GM23338 (cell line): ENCODE results near the gene ISG15. TPM values are rescaled to one million over a fixed set of nuclear protein-coding genes. Genes with fewer than 3 reads are reported as not detected.

ENCODE experiments used
- ATAC-seq: fragments of 200-7000 bp; cut with Tn5 transposase; 3 replicates; pipeline ENCODE4 v1.9.1; 2020
- DNase-seq: peaks from one replicate; pipeline ENCODE4 v3.0.0-alpha.2; 2015; ENCODE audit warnings: low spot score
- H2AFZ ChIP-seq: fragments of 200-600 bp; sonication (generic); 2 replicates; pipeline ENCODE4 v1.8.0; 2016; ENCODE audit warnings: antibody characterized with exemption, mild to moderate bottlenecking, moderate library complexity
- H3F3A ChIP-seq: fragments of 200-600 bp; sonication (generic); replicated peaks from 2 replicates; pipeline ENCODE4 v1.8.0; 2017; ENCODE audit warnings: antibody characterized with exemption, mixed run types, low read depth
- H3K27ac ChIP-seq: fragments of 200-600 bp; sonication (generic); 2 replicates; pipeline ENCODE4 v1.6.1; 2016; ENCODE audit warnings: low read depth
- H3K27me3 ChIP-seq: fragments of 200-600 bp; sonication (generic); 2 replicates; pipeline ENCODE4 v1.8.0; 2016; ENCODE audit warnings: mild to moderate bottlenecking, mixed run types, moderate library complexity; ENCODE audit not compliant: insufficient read depth
- H3K36me3 ChIP-seq: fragments of 200-600 bp; sonication (generic); 2 replicates; pipeline ENCODE4 v1.8.0; 2016; ENCODE audit warnings: mild to moderate bottlenecking; ENCODE audit not compliant: insufficient read depth
- H3K4me1 ChIP-seq: fragments of 200-600 bp; sonication (generic); 2 replicates; pipeline ENCODE4 v1.8.0; 2016; ENCODE audit warnings: mild to moderate bottlenecking, moderate library complexity; ENCODE audit not compliant: insufficient read depth
- H3K4me2 ChIP-seq: fragments of 200-600 bp; sonication (generic); 2 replicates; pipeline ENCODE4 v1.7.1; 2017; ENCODE audit warnings: mixed run types
- H3K4me3 ChIP-seq: fragments of 200-600 bp; sonication (generic); 2 replicates; pipeline ENCODE4 v1.6.1; 2016; ENCODE audit warnings: mixed run types
- H3K79me2 ChIP-seq: fragments of 200-600 bp; sonication (generic); replicated peaks from 2 replicates; pipeline ENCODE4 v1.8.0; 2017; ENCODE audit warnings: mild to moderate bottlenecking; ENCODE audit not compliant: insufficient read depth
- H3K9me2 ChIP-seq: fragments of 200-600 bp; sonication (generic); 2 replicates; pipeline ENCODE4 v1.8.0; 2017; ENCODE audit not compliant: insufficient read depth
- H4K20me1 ChIP-seq: fragments of 200-600 bp; sonication (generic); replicated peaks from 2 replicates; pipeline ENCODE4 v1.8.0; 2017; ENCODE audit warnings: mild to moderate bottlenecking; ENCODE audit not compliant: insufficient read depth
- H3K27ac Mint-ChIP-seq: 2 replicates; pipeline ENCODE4 v1.8.0; 2020; ENCODE audit warnings: inconsistent platforms, mild to moderate bottlenecking, moderate library complexity, mixed read lengths
- H3K27me3 Mint-ChIP-seq: 3 replicates; pipeline ENCODE4 v1.8.0; 2022; ENCODE audit warnings: low read depth, mild to moderate bottlenecking, moderate library complexity, mixed read lengths, inconsistent platforms; ENCODE audit not compliant: insufficient read depth, poor library complexity
- H3K36me3 Mint-ChIP-seq: 3 replicates; pipeline ENCODE4 v1.8.0; 2021; ENCODE audit warnings: low read depth, mild to moderate bottlenecking, inconsistent platforms, moderate library complexity, mixed read lengths
- H3K4me1 Mint-ChIP-seq: 3 replicates; pipeline ENCODE4 v1.8.0; 2020; ENCODE audit warnings: mild to moderate bottlenecking, inconsistent platforms, mixed read lengths
- H3K4me3 Mint-ChIP-seq: 3 replicates; pipeline ENCODE4 v1.8.0; 2021; ENCODE audit warnings: moderate library complexity, mild to moderate bottlenecking, inconsistent platforms, mixed read lengths
- H3K9me3 Mint-ChIP-seq: 3 replicates; pipeline ENCODE4 v1.8.0; 2020; ENCODE audit warnings: moderate library complexity, mild to moderate bottlenecking, inconsistent platforms, mixed read lengths
- CREB1 ChIP-seq: fragments of 250-450 bp; sonication (Bioruptor Pico); IDR thresholded peaks from 2 replicates; pipeline ENCODE4 v1.5.0; 2020; ENCODE audit warnings: low read depth, mild to moderate bottlenecking, moderate library complexity
- CTCF ChIP-seq, 2 experiments: fragments of 200-600 bp in 1 of 2; sonication (generic) in 1 of 2; conservative IDR thresholded peaks; 2 replicates each; pipeline versions ENCODE4 v1.5.1 to v1.6.1; 2016 to 2017; ENCODE audit warnings: antibody characterized with exemption in 2 of 2, low read depth in 2 of 2, mild to moderate bottlenecking in 2 of 2, moderate library complexity in 1 of 2
- ETS1 ChIP-seq: IDR thresholded peaks from 2 replicates; pipeline ENCODE4 v1.6.1; 2016; ENCODE audit warnings: antibody characterized with exemption
- EZH2 ChIP-seq: fragments of 200-600 bp; sonication (generic); IDR thresholded peaks from one replicate; pipeline ENCODE4 v1.8.0; 2017; ENCODE audit warnings: antibody characterized with exemption, mild to moderate bottlenecking, low read depth; ENCODE audit not compliant: unreplicated experiment
- EZH2phosphoT487 ChIP-seq: fragments of 200-600 bp; sonication (generic); IDR thresholded peaks from one replicate; pipeline ENCODE4 v1.8.1; 2018; ENCODE audit warnings: antibody characterized with exemption; ENCODE audit not compliant: unreplicated experiment
- NANOG ChIP-seq: IDR thresholded peaks from 2 replicates; pipeline ENCODE4 v1.6.1; 2016; ENCODE audit warnings: antibody characterized with exemption, borderline replicate concordance
- POLR2AphosphoS5 ChIP-seq: IDR thresholded peaks from 2 replicates; pipeline ENCODE4 v1.6.1; 2016; ENCODE audit warnings: antibody characterized with exemption, low read depth
- REST ChIP-seq: IDR thresholded peaks from one replicate; pipeline ENCODE4 v1.6.1; 2018; ENCODE audit warnings: antibody characterized with exemption; ENCODE audit not compliant: unreplicated experiment
- STAT1 ChIP-seq: IDR thresholded peaks from one replicate; pipeline ENCODE4 v1.6.1; 2016; ENCODE audit warnings: antibody characterized with exemption; ENCODE audit not compliant: unreplicated experiment
- ZNF114 ChIP-seq: fragments of 250-450 bp; sonication (Bioruptor Pico); IDR thresholded peaks from 2 replicates; pipeline ENCODE4 v1.5.0; 2020; ENCODE audit warnings: mild to moderate bottlenecking, moderate library complexity
- ZNF331 ChIP-seq: fragments of 250-450 bp; sonication (Bioruptor Pico); IDR thresholded peaks from 2 replicates; pipeline ENCODE4 v1.5.0; 2020; ENCODE audit warnings: low read depth, mild to moderate bottlenecking, moderate library complexity
- ZNF462 ChIP-seq: fragments of 250-450 bp; sonication (Bioruptor Pico); IDR thresholded peaks from 2 replicates; pipeline ENCODE4 v1.5.0; 2020; ENCODE audit warnings: mild to moderate bottlenecking, moderate library complexity
- polyA plus RNA-seq: library from polyadenylated mRNA; unstranded; fragments of >200 nt; fragmentation: Nextera tagmentation; extraction: Ambion mirVana; gene quantifications from 2 replicates; pipeline ENCODE4 v1.2.1, GENCODE V29; 2016
- total RNA-seq: library from RNA; depleted of rRNA; stranded (reverse); fragments of >200 nt; shearing (Covaris generic); gene quantifications from 2 replicates; pipeline ENCODE4 v1.2.3, GENCODE V29; 2014

ISG15 gene
- total and polyA plus RNA-seq, 2 experiments from 2014 or later = 52.9 to 101 TPM

GRCh38 chr1:963746-964525 is 49.4 kb upstream of the ISG15 start:
- Histone ChIP-seq H3F3A (no peaks in the 10 kb centered on the region), H3K9me2 (no peaks in the 10 kb centered on the region), H3K4me2 (no peak overlapping the region), H3K4me1 (no peaks in the 10 kb centered on the region), H4K20me1 (no peaks in the 10 kb centered on the region), H3K79me2 (peaks cover under 1% of the 10 kb centered on the region; the same call in 1 of the 2 replicates), H2AFZ (no peak overlapping the region), H3K36me3 (no peaks in the 10 kb centered on the region), H3K27me3 (peaks cover 38% of the 10 kb centered on the region), H3K4me3 (no peak overlapping the region), H3K27ac (no peak overlapping the region)
- TF ChIP-seq EZH2phosphoT487 (no peak), CREB1 (no peak), ZNF331 (CRISPR knock-in tag) (no peak), ETS1 (no peak), ZNF114 (no peak), POLR2AphosphoS5 (no peak), EZH2 (no peak), ZNF462 (CRISPR knock-in tag) (no peak), NANOG (no peak), REST (no peak), STAT1 (no peak), CTCF (conservative IDR thresholded peaks at IDR 0.05; ENCODE audit: low read depth in 2 of 2) (no peak)
- Mint-ChIP-seq H3K27ac (no peak overlapping the region), H3K4me3 (no peak overlapping the region), H3K4me1 (no peaks in the 10 kb centered on the region), H3K27me3 (peaks cover 42% of the 10 kb centered on the region), H3K9me3 (no peaks in the 10 kb centered on the region), H3K36me3 (peaks cover 2% of the 10 kb centered on the region; the same call in 2 of the 3 replicates)
- no peak for DNase-seq
- ATAC-seq = no peak
